Esophagus squamous epithelium (tissue), 4 donors: ENCODE measurements around the gene FZD2.

Experiments
- POLR2A ChIP-seq, 4 donors: fragments of 450-650 bp; IDR thresholded peaks; one replicate each; pipeline ENCODE4 v1.6.1; 2017; ENCODE audit warnings: antibody characterized with exemption in 4 of 4, mild to moderate bottlenecking in 4 of 4, moderate library complexity in 3 of 4
- TF ChIP-seq, protein P1 (sequence below), 6 experiments: fragments of 450-650 bp in 4 of 6; fragments of 200-600 bp in 2 of 6; sonication (generic) in 2 of 6; IDR thresholded peaks; one replicate each; pipeline ENCODE4 v1.5.1; 2016 to 2019; ENCODE audit warnings: antibody characterized with exemption in 6 of 6, mild to moderate bottlenecking in 4 of 6, moderate library complexity in 4 of 6

DNA sequence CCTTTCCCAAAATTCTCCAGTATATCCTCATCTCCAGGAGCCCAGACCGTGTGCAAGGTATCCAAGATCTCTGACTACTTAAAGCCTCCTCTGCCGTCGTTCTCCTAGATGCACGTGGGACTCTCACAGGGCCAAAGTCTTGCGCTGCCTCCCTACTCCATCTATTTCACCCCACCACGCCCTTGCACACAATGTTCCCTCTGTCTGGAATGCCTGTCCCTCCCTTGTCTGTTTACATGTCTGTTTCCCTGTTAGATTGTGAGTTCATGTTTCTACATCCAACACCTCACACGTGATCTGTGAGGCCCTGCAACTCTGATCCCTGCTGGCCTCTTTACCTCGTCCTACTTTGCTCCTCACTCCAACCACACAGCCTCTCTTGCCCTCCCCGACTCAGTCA lies 4.9 kb upstream of the FZD2 start:
- no peak for TF ChIP-seq POLR2A (IDR thresholded peaks at IDR 0.05)
- TF ChIP-seq, protein P1, sequence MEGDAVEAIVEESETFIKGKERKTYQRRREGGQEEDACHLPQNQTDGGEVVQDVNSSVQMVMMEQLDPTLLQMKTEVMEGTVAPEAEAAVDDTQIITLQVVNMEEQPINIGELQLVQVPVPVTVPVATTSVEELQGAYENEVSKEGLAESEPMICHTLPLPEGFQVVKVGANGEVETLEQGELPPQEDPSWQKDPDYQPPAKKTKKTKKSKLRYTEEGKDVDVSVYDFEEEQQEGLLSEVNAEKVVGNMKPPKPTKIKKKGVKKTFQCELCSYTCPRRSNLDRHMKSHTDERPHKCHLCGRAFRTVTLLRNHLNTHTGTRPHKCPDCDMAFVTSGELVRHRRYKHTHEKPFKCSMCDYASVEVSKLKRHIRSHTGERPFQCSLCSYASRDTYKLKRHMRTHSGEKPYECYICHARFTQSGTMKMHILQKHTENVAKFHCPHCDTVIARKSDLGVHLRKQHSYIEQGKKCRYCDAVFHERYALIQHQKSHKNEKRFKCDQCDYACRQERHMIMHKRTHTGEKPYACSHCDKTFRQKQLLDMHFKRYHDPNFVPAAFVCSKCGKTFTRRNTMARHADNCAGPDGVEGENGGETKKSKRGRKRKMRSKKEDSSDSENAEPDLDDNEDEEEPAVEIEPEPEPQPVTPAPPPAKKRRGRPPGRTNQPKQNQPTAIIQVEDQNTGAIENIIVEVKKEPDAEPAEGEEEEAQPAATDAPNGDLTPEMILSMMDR (IDR thresholded peaks at IDR 0.05): no peak
